NB4 (cell line): Measurements from ENCODE around the gene EEPD1.

Experiments used
- DNase-seq: peaks from one replicate; pipeline ENCODE4 v3.0.0; 2010; ENCODE audit warnings: low read depth
- H3K4me3 ChIP-seq: one replicate; pipeline ENCODE4 v1.5.1; 2011; ENCODE audit warnings: mild to moderate bottlenecking, low read depth, low read length, moderate library complexity
- CTCF ChIP-seq: IDR thresholded peaks from one replicate; pipeline ENCODE4 v1.5.1; 2012; ENCODE audit warnings: low read depth, low read length
- MAX ChIP-seq: IDR thresholded peaks from 2 replicates; pipeline ENCODE4 v1.6.1; 2011; ENCODE audit warnings: low read depth, low read length
- MYC ChIP-seq: IDR thresholded peaks from 2 replicates; pipeline ENCODE4 v1.6.1; 2011; ENCODE audit warnings: low read depth, low read length
- POLR2A ChIP-seq: IDR thresholded peaks from 2 replicates; pipeline ENCODE4 v1.6.1; 2011; ENCODE audit warnings: mild to moderate bottlenecking; ENCODE audit not compliant: insufficient read length; ENCODE audit errors: extremely low read depth

Gene EEPD1

GRCh38 chr7:36280840-36281812 is 128.1 kb downstream of the EEPD1 start:
- H3K4me3 ChIP-seq = peak overlapping the region; percentile 21
- DNase-seq = peak; percentile 96
- peak; percentile 31; the same call in 1 of the 2 replicates for TF ChIP-seq MAX
- no peak for TF ChIP-seq POLR2A
- peak; percentile 50; the same call in 1 of the 2 replicates for TF ChIP-seq MYC
- TF ChIP-seq CTCF = no peak

GRCh38 chr7:36281945-36282717 is 129.1 kb downstream of the EEPD1 start:
- DNase-seq = peak; percentile 61
- H3K4me3 ChIP-seq = no peak overlapping the region
- TF ChIP-seq CTCF (no peak), MYC (no peak), MAX (no peak), POLR2A (no peak)

GRCh38 chr7:36283181-36283580 is 130.1 kb downstream of the EEPD1 start:
- TF ChIP-seq MAX (no peak), MYC (no peak), CTCF (no peak), POLR2A (no peak)
- DNase-seq = no peak
- no peak overlapping the region for H3K4me3 ChIP-seq

- H3K4me3 ChIP-seq = peak overlapping the region; percentile 13
- peak; percentile 36 for TF ChIP-seq CTCF
- TF ChIP-seq MAX = peak; percentile 95
- no peak for TF ChIP-seq POLR2A
- TF ChIP-seq MYC = peak; percentile 96
- DNase-seq = peak; percentile 100
These were observed 130.7 kb downstream of the EEPD1 start for GRCh38 chr7:36283711-36284130.

GRCh38 chr7:36284456-36285090 is 131.5 kb downstream of the EEPD1 start:
- DNase-seq = peak; percentile 90
- peak; percentile 62 for TF ChIP-seq CTCF
- no peak for TF ChIP-seq MYC
- TF ChIP-seq MAX = no peak; the same call in 1 of the 2 replicates
- H3K4me3 ChIP-seq = peak overlapping the region; percentile 12
